ENCODE results near the gene RAB44. TPM values are rescaled to one million over a fixed set of nuclear protein-coding genes. Genes with fewer than 3 reads are reported as not detected.

Gene RAB44
- polyA plus RNA-seq, 3 donors = 0.06 to 0.08 (median 0.06) TPM

GRCh38 chr6:36739947-36740817 lies 42.6 kb downstream of the RAB44 start:
- no peak for DNase-seq (ENCODE audit: extremely low read depth in 1 of 11, low read depth in 9 of 11, low spot score in 4 of 11)

DNA sequence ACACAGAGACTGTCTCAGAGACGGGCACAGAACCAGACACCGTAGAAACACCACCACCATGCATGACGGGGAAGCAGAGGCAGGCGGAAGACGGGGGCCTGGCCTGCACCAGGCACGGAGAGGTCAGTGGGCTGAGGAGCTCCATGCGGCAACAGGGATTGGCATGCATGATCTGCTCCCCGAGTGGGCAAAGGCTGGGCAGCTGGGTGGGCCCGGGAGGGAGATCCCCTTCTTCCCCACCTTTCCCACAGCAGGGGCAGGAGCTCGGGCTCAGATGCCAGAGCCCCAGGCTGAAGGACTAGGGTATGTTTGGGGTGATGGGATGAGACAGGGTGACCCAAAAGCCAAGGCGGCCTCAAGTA lies 43.2 kb downstream of the RAB44 start:
- DNase-seq (ENCODE audit: extremely low read depth in 1 of 11, low read depth in 9 of 11, low spot score in 4 of 11) = no peak

DNA sequence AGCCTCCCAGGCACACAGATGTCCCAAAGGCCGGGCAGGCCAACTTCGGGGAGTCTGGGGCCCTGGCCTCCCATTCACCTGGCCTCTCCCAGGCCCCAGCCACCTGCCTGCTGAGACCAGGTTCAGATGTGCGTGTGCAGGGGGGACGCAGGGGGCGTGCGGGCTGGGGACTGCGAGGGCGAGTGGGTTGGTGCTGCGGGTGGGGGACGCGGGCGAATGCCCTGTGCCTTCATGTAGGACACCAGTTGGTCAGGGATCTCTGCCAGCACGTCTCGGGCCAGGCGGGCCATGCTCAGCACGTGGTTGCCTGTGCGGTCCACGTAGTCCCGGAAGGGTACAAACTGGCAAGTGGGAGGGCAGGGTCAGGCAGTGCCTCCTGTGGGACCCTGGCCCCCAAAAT lies 44.5 kb downstream of the RAB44 start:
- no peak for DNase-seq (ENCODE audit: extremely low read depth in 1 of 11, low read depth in 9 of 11, low spot score in 4 of 11)

DNA sequence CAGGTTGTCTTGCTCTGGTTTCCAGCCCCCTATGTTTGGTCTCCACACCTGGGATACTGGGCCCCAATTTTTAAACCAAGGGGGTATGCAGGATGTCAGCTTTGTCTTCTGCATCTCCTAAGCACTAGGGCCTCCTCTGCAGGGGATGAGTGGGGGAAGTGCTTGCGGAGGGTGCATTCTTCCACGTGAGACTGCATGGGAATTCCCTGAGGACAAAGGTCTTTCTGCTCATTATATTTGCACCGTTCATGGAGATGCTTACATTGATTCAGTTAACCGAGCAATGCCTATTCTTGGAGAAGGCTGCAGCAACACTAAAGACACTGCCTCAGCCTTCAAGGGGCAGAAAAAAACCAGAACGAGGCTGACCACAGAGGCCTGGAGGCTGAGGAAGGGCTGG lies 45.4 kb downstream of the RAB44 start:
- no peak for DNase-seq (ENCODE audit: extremely low read depth in 1 of 11, low read depth in 9 of 11, low spot score in 4 of 11)

- no peak for DNase-seq (ENCODE audit: extremely low read depth in 1 of 11, low read depth in 9 of 11, low spot score in 4 of 11)
These were observed 46.1 kb downstream of the RAB44 start for GRCh38 chr6:36743538-36744303.

DNA sequence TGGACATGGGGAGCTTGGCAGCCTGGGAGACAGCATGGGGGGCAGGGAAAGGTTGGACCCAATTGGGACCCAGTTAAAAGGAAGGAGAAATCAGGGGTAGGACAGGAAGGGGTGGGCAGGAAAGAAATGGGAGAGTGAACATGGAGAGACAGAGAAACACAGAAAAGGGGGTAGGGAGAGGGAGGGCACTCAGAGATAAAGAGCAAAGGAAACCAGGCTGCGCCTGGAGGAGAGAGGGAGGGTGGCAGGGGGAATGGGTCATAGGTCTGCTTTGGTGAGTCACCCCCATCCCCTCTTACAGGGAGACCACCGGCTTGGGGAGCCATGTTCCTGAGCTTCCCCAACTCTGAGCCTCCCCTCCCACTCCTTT lies 46.7 kb downstream of the RAB44 start:
- no peak for DNase-seq (ENCODE audit: extremely low read depth in 1 of 11, low read depth in 9 of 11, low spot score in 4 of 11)

- DNase-seq (ENCODE audit: extremely low read depth in 1 of 11, low read depth in 9 of 11, low spot score in 4 of 11) = no peak
These were observed 47.7 kb downstream of the RAB44 start for GRCh38 chr6:36745283-36745682.

GRCh38 chr6:36745836-36746235 lies 48.2 kb downstream of the RAB44 start:
- no peak for DNase-seq (ENCODE audit: extremely low read depth in 1 of 11, low read depth in 9 of 11, low spot score in 4 of 11)

DNA sequence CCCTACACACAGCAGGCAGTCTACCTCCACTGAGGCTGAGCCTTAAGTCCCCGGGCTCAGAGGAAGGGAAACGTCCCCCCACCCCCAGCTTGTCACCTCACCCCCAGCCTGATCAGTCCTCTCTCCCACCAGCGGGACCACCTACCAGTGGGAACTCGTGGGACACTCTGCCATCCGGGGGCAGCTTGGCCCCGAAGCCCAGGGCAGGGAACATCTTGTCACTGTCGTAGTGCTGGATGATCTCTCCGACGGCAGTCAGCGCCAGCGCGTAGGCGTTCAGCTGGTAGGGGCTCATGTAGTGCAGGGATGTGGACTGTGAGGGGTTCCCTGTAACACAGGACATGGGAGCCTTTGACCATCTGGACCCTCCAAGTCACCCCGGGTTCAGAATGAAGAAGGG lies 48.6 kb downstream of the RAB44 start:
- DNase-seq (ENCODE audit: extremely low read depth in 1 of 11, low read depth in 9 of 11, low spot score in 4 of 11) = no peak

DNA sequence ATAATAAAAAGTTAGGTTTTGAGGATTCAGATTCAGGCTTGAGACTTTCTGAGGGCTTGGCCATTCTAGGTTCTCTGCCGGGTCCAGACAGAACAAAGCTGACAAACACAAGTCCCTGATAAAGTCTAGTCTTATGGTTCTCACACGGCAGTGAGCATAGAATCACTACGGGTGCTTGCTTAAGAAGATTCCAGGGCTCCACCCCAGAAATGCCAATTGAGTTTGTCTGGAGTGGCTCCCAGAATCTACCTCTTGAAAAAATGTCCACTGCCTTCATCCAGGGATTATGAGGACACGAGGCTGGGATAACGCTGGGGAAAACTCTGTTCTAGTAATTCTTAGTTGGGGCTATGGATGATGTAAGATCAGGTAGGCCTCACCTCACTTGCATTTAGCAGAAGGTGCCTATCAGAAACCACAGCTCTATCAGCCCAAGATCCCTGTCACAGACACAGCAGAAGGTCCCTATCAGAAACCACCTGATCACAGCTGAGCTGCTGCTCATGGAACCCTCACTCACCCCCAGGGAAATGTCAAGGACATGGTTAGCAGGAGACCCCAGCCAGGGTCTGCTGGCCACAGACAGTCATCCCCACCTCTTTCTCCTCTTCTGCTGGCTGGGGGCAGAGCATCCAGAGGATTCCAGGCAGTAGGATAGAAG lies 52.3 kb downstream of the RAB44 start:
- DNase-seq (ENCODE audit: extremely low read depth in 1 of 11, low read depth in 9 of 11, low spot score in 4 of 11) = no peak

- no peak for DNase-seq (ENCODE audit: extremely low read depth in 1 of 11, low read depth in 9 of 11, low spot score in 4 of 11)
These were observed 53.5 kb downstream of the RAB44 start for GRCh38 chr6:36751091-36751490.

DNA sequence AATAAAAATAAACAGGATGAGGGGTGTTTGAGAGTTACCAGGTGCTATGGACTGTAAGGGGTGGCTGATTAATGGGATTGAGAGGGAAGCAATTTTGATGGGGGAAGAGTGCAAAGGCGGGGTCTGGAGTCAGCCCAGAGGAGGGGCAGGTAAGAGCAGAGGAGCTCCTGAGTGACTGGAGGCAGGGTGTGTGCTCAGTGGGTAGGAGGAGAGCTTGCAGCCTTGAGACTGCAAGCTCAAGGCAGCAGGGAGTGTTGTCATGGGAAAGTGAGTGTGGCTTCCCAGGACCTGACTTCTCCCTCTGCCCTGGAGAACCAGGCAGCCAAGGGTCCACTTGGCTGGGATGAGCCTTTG lies 54.2 kb downstream of the RAB44 start:
- no peak for DNase-seq (ENCODE audit: extremely low read depth in 1 of 11, low read depth in 9 of 11, low spot score in 4 of 11)

DNA sequence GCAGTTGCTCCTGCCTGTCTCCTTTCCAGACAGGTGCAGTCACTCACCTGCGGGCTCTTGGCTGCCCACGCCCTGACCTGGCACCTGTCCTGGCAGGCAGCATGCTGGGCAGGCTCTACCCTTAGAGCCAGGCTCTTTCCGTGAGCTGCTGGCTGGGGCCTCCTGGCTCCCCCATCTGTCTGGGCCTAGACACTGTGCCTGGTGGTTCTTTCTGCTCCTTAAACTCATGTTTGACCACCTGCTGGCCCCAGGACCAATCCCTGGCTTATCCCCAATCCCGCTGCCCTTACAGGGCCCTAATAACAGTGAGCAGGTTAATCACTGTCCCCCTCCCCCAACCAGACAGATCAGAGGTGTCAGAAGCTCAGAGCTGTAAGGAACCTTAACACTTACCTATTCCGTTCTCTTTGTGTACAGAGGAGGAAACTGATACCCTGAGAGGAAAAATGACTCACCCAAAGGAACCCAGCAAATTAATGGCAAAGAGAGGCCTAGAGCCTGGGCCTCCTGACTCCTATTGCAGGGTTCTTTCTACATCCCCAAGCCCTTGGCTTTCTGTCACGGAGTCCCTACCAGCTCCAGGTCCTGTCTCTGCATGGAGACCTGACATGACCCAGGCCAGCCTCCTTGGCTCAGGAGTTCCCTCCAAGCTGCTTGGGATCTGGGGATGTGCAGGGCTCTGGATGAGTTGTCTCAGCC lies 54.7 kb downstream of the RAB44 start:
- no peak for DNase-seq (ENCODE audit: extremely low read depth in 1 of 11, low read depth in 9 of 11, low spot score in 4 of 11)

GRCh38 chr6:36752886-36753506 lies 55.4 kb downstream of the RAB44 start:
- no peak for DNase-seq (ENCODE audit: extremely low read depth in 1 of 11, low read depth in 9 of 11, low spot score in 4 of 11)

GRCh38 chr6:36753671-36754405 lies 56.2 kb downstream of the RAB44 start:
- DNase-seq (ENCODE audit: extremely low read depth in 1 of 11, low read depth in 9 of 11, low spot score in 4 of 11) = no peak

DNA sequence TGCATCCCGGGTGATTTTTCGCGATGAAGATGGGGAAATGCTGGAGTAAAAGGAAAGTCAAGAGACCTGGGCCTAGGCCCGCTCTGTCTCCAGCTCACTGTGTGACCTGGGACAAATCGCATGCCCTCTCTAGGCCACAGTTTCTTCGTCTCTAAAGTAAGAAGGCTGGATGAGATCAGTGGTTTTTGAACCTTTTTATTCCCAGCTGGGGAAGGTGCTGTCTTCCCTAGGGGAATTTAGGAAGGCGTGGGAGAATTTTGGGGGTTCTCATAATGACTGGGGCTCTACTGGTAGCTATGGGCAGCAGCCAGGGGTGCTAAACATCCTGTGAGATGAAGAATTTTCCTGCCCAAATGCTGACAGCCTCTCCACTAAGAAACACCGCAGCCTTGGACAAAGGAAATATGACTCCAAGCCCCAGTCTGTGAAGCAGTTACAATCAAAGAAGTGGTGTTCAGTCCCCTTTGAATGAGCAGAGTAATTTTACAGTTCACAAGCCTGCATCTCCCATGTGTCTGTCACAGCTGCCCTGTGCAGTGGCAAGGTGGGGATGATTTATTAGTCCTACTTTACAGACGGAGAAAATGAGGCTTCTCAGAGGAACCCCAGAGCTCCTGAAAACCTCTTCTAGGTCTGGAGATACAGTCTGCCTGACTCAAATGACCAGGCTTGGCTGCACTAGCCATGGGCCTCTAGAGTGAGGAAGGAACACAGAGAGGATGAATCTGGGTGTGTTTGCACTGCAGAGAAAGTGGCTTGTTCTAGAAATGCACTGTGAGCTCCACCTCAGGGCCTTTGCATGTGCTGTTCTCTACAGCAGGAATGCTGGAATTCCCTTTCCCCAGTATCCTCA lies 57.2 kb downstream of the RAB44 start:
- DNase-seq (ENCODE audit: extremely low read depth in 1 of 11, low read depth in 9 of 11, low spot score in 4 of 11) = no peak

- no peak for DNase-seq (ENCODE audit: extremely low read depth in 1 of 11, low read depth in 9 of 11, low spot score in 4 of 11)
These were observed 58.1 kb downstream of the RAB44 start for GRCh38 chr6:36755435-36756348.

Measured in renal cortex interstitium (tissue), 11 donors.